ENCODE measurements around the gene BTBD19. TPM values are rescaled to one million over a fixed set of nuclear protein-coding genes. Genes with fewer than 3 reads are reported as not detected.

BTBD19 gene, protein sequence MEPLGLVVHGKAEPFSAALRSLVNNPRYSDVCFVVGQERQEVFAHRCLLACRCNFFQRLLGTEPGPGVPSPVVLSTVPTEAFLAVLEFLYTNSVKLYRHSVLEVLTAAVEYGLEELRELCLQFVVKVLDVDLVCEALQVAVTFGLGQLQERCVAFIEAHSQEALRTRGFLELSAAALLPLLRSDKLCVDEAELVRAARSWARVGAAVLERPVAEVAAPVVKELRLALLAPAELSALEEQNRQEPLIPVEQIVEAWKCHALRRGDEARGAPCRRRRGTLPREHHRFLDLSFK
- 4.5 and 5.8 TPM in 2 replicates for total RNA-seq

GRCh38 chr1:44808063-44808937 is at the start of gene BTBD19:
BTBD19 (plus strand) TSS chr1:44808523; CDS start chr1:44808821, 298 bp downstream.

GRCh38 chr1:44775078-44775929 is 33.0 kb upstream of the BTBD19 start, which contains the start of gene RPS8:
RPS8 (plus strand) TSS chr1:44775540; CDS start chr1:44775597, 57 bp downstream.

GRCh38 chr1:44788120-44788860 is 20.0 kb upstream of the BTBD19 start, which contains the start of gene BEST4:
BEST4 (minus strand) TSS chr1:44788170; CDS start chr1:44787705, 465 bp downstream.

GRCh38 chr1:44799770-44800584 is 8.3 kb upstream of the BTBD19 start, which contains the start of gene PLK3:
PLK3 (plus strand) TSS chr1:44800377; CDS start chr1:44800464, 87 bp downstream.

GRCh38 chr1:44806704-44807363 is 1.5 kb upstream of the BTBD19 start, which contains the start of gene DYNLT4:
DYNLT4 (minus strand) TSS chr1:44807351; CDS start chr1:44806668, 683 bp downstream.

DNA sequence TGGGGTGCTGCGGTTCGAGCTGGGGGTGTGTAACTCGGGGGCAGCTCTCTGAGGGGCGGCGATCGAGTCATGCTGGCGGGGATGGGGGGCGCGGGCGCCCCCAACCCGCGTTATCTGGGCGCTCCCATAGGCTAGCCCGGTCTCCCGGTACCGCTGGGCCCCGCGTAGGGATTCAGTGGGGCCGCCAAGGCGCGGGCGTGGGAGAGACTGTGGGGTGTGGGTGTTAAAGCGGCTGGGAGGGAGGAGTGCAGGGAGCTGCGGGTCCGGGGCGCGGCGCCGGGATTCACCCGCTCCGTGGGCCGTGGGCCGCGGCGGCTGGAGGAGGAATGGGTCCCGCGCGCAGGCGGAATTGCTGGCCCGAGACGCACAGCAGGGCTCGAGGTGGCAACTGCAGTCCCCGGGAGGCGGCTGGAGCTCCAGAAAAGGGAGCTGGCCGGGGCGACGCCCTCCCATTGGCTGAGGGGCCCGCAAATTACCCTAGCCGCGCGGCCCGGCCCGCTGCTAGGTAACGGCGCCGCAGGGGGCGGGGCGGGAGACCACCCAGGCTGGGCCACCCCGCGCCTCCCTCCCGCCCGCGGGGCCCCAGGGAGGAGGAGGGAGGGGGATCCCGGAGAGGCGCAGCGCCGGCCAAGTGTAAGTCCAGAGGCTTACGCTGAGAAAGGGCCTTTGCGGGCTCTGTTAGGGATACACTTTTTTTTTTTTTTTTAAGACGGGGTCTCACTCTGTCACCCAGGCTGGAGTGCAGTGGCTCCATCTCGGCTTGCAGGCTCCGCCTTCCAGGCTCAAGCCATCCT is 34.7 kb downstream of the BTBD19 start, which contains the start of gene PTCH2:
Gene PTCH2 (minus strand): TSS at position 392 of the 794 bp plus-strand sequence. CDS start 321 bp downstream, at position 71.

Other genes with a start within 250 kb of the BTBD19 start
- gene TMEM53, start 134.0 kb upstream of the BTBD19 start, total RNA-seq = 6.3 and 7.2 TPM in 2 replicates
- gene ARMH1, start 133.8 kb upstream of the BTBD19 start, total RNA-seq = 2.6 and 3.5 TPM in 2 replicates
- gene RNU5D-1, start 77.4 kb upstream of the BTBD19 start, total RNA-seq = not detected in 2 replicates
- 0.60 and 4.4 TPM in 2 replicates for gene KIF2C, start 68.7 kb upstream of the BTBD19 start, total RNA-seq
- 1,417 and 1,701 TPM in 2 replicates for gene RPS8, start 33.0 kb upstream of the BTBD19 start, total RNA-seq
- gene BEST4, start 20.4 kb upstream of the BTBD19 start, total RNA-seq = 0.16 and 0.26 TPM in 2 replicates
- gene PLK3, start 8.1 kb upstream of the BTBD19 start, total RNA-seq = 9.0 and 15.8 TPM in 2 replicates
- gene DYNLT4, start 1.2 kb upstream of the BTBD19 start, total RNA-seq = not detected in 2 replicates
- 0.17 and 0.95 TPM in 2 replicates for gene PTCH2, start 34.7 kb downstream of the BTBD19 start, total RNA-seq
- gene EIF2B3, start 178.1 kb downstream of the BTBD19 start, total RNA-seq = 41.5 and 49.6 TPM in 2 replicates
- 17.7 and 17.9 TPM in 2 replicates for gene HECTD3, start 202.8 kb downstream of the BTBD19 start, total RNA-seq
- gene UROD, start 203.7 kb downstream of the BTBD19 start, total RNA-seq = 170 and 245 TPM in 2 replicates

All from bronchial smooth muscle cell (primary cell).